GM19467 (cell line): ENCODE measurements around the gene P4HA1.

Source experiments
- ATAC-seq: cut with Tn5 transposase; IDR thresholded peaks from one replicate; pipeline ENCODE4 v1.9.1; 2021; ENCODE audit warnings: mild to moderate bottlenecking, moderate library complexity; ENCODE audit not compliant: unreplicated experiment

The P4HA1 gene

GRCh38 chr10:73094986-73095480 is 1.6 kb downstream of the P4HA1 start:
- no peak for ATAC-seq

- no peak for ATAC-seq
Measured at GRCh38 chr10:73093922-73094850, 2.5 kb downstream of the P4HA1 start.

GRCh38 chr10:73092830-73093229 is 3.8 kb downstream of the P4HA1 start:
- ATAC-seq = no peak

- no peak for ATAC-seq
Measured at GRCh38 chr10:73088304-73088703, 8.4 kb downstream of the P4HA1 start.

GRCh38 chr10:73086816-73087215 is 9.8 kb downstream of the P4HA1 start:
- no peak for ATAC-seq

- ATAC-seq = no peak
Measured at GRCh38 chr10:73084209-73084608, 12.5 kb downstream of the P4HA1 start.

GRCh38 chr10:73083221-73083620 is 13.4 kb downstream of the P4HA1 start:
- ATAC-seq = no peak

GRCh38 chr10:73079779-73080541 is 16.7 kb downstream of the P4HA1 start:
- ATAC-seq = peak; percentile 58

GRCh38 chr10:73076360-73077183 is 20.1 kb downstream of the P4HA1 start:
- ATAC-seq = no peak

- ATAC-seq = no peak
Measured at GRCh38 chr10:73075829-73076228, 20.8 kb downstream of the P4HA1 start.

- no peak for ATAC-seq
Measured at GRCh38 chr10:73073627-73074026, 23.0 kb downstream of the P4HA1 start.

GRCh38 chr10:73065441-73065840 is 31.2 kb downstream of the P4HA1 start:
- ATAC-seq = no peak

- ATAC-seq = no peak
Measured at GRCh38 chr10:73061743-73062142, 34.9 kb downstream of the P4HA1 start.

- ATAC-seq = no peak
Measured at GRCh38 chr10:73060738-73061635, 35.7 kb downstream of the P4HA1 start.

GRCh38 chr10:73060173-73060572 is 36.5 kb downstream of the P4HA1 start:
- ATAC-seq = no peak

GRCh38 chr10:73058057-73058591 is 38.5 kb downstream of the P4HA1 start:
- ATAC-seq = no peak

GRCh38 chr10:73054286-73054685 is 42.4 kb downstream of the P4HA1 start:
- ATAC-seq = peak; percentile 84

- no peak for ATAC-seq
Measured at GRCh38 chr10:73053275-73053674, 43.4 kb downstream of the P4HA1 start.
